Measurements from ENCODE around the gene MICB. TPM values are rescaled to one million over a fixed set of nuclear protein-coding genes. Genes with fewer than 3 reads are reported as not detected.

The MICB gene
- polyA plus RNA-seq, 1 donor (not counting 4 experiments of a cell fraction or from before 2014, with no cell fraction given) = 8.6 TPM

GRCh38 chr6:31466466-31466865, 31.5 kb upstream of the MICB start:
- Histone ChIP-seq H3K4me2 (ENCODE audit: control insufficient read depth, extremely low read depth, insufficient read depth, low read depth, low read length) (no peak overlapping the region), H3K4me3 (ENCODE audit: control insufficient read depth in 2 of 3, extremely low read depth in 1 of 3, insufficient read depth in 2 of 3, low read depth in 1 of 3, low read length in 3 of 3) (no peak overlapping the region), H2AFZ (ENCODE audit: control insufficient read depth, low read length) (no peak overlapping the region), H3K27me3 (ENCODE audit: control insufficient read depth, extremely low read depth, insufficient read depth, low read length) (peaks cover 3% of the 10 kb centered on the region), H3K36me3 (ENCODE audit: control insufficient read depth in 2 of 2, extremely low read depth in 1 of 2, insufficient read depth in 2 of 2, low read length in 2 of 2) (no peaks in the 10 kb centered on the region), H3K4me1 (ENCODE audit: control insufficient read depth, extremely low read depth, insufficient read depth, low read length) (peaks cover 14% of the 10 kb centered on the region), H4K20me1 (ENCODE audit: control insufficient read depth, extremely low read depth, insufficient read depth, low read length) (no peaks in the 10 kb centered on the region), H3K9me3 (ENCODE audit: control insufficient read depth, low read depth, low read length) (no peaks in the 10 kb centered on the region), H3K79me2 (ENCODE audit: control insufficient read depth, insufficient read depth, low read length) (no peaks in the 10 kb centered on the region), H3K9ac (ENCODE audit: control insufficient read depth, extremely low read depth, insufficient read depth, low read length) (no peak overlapping the region), H3K9me1 (ENCODE audit: control insufficient read depth, extremely low read depth, insufficient read depth, low read length) (no peaks in the 10 kb centered on the region), H3K27ac (ENCODE audit: control insufficient read depth, insufficient read depth, low read length) (no peak overlapping the region)
- FAIRE-seq (no peak), DNase-seq (ENCODE audit: low read depth, low spot score) (no peak)
- TF ChIP-seq EZH2 (IDR thresholded peaks at IDR 0.05; ENCODE audit: low read length) (no peak), CTCF (optimal IDR thresholded peaks at IDR 0.05 in 1 of 3, IDR thresholded peaks at IDR 0.05 in 1 of 3, conservative IDR thresholded peaks at IDR 0.05 in 1 of 3; ENCODE audit: extremely low read depth in 1 of 3, insufficient read depth in 2 of 3, low read length in 3 of 3) (no peak)
- dilution Hi-C loops (cut with MboI; ENCODE audit: extremely low pct_ligation_motif_present, low sequenced_read_pairs) = no loop called here

GRCh38 chr6:31467151-31467550, 30.8 kb upstream of the MICB start:
- DNase-seq (ENCODE audit: low read depth, low spot score) = no peak
- no peaks in the 10 kb centered on the region for H4K20me1 ChIP-seq (ENCODE audit: control insufficient read depth, extremely low read depth, insufficient read depth, low read length)
- TF ChIP-seq EZH2 (IDR thresholded peaks at IDR 0.05; ENCODE audit: low read length) (no peak), CTCF (optimal IDR thresholded peaks at IDR 0.05 in 1 of 3, IDR thresholded peaks at IDR 0.05 in 1 of 3, conservative IDR thresholded peaks at IDR 0.05 in 1 of 3; ENCODE audit: extremely low read depth in 1 of 3, insufficient read depth in 2 of 3, low read length in 3 of 3) (no peak)
- no peak overlapping the region for H3K4me3 ChIP-seq (ENCODE audit: control insufficient read depth in 2 of 3, extremely low read depth in 1 of 3, insufficient read depth in 2 of 3, low read depth in 1 of 3, low read length in 3 of 3)
- no peaks in the 10 kb centered on the region for H3K79me2 ChIP-seq (ENCODE audit: control insufficient read depth, insufficient read depth, low read length)
- H3K4me1 ChIP-seq (ENCODE audit: control insufficient read depth, extremely low read depth, insufficient read depth, low read length) = peaks cover 13% of the 10 kb centered on the region
- H3K27ac ChIP-seq (ENCODE audit: control insufficient read depth, insufficient read depth, low read length) = no peak overlapping the region
- no peak overlapping the region for H3K9ac ChIP-seq (ENCODE audit: control insufficient read depth, extremely low read depth, insufficient read depth, low read length)
- H3K9me3 ChIP-seq (ENCODE audit: control insufficient read depth, low read depth, low read length) = no peaks in the 10 kb centered on the region
- no peak for FAIRE-seq
- dilution Hi-C loops (cut with MboI; ENCODE audit: extremely low pct_ligation_motif_present, low sequenced_read_pairs) = no loop called here
- no peak overlapping the region for H3K4me2 ChIP-seq (ENCODE audit: control insufficient read depth, extremely low read depth, insufficient read depth, low read depth, low read length)
- H3K9me1 ChIP-seq (ENCODE audit: control insufficient read depth, extremely low read depth, insufficient read depth, low read length) = no peaks in the 10 kb centered on the region
- no peak overlapping the region for H2AFZ ChIP-seq (ENCODE audit: control insufficient read depth, low read length)
- peaks cover 3% of the 10 kb centered on the region for H3K27me3 ChIP-seq (ENCODE audit: control insufficient read depth, extremely low read depth, insufficient read depth, low read length)
- H3K36me3 ChIP-seq (ENCODE audit: control insufficient read depth in 2 of 2, extremely low read depth in 1 of 2, insufficient read depth in 2 of 2, low read length in 2 of 2) = no peaks in the 10 kb centered on the region

Data from keratinocyte (primary cell).